ENCODE results near the gene FRMD3. TPM values are rescaled to one million over a fixed set of nuclear protein-coding genes. Genes with fewer than 3 reads are reported as not detected.

The FRMD3 gene
- total RNA-seq, 4 donors from 2014 or later, result 6.1 to 47.1 (median 11.5) TPM

DNA sequence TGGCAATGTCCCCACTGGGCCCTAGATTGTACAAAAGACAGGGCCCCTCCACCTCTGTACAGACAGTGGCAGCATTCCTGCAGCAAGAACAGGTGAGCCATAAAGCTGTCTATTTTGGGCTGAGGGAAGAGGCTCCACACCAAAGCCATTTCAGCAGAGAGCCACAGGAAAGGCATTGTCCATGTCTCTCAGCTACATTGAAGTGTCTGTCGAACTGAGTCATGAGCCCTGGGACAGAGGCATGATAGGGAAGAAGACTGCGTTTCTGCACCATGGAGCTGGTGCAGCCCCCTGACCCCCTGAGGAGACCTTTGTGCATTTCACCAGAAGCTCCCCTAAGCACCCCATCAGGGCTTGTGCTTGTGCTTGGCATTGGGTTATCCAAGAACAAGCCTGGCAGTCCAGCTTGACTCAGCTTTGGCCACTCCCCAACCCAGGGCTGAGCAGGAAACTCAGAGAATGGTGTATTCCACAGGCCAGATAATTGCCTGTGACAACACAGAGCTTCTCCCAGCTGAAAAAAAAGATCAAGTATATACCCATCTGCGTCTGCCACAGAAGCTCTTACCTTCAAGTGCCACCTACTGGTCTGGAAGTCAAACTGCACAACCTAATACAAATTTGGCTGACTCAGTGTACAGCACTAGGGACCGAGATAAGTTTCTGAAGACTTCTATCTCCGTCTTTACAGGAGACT, 5.9 kb upstream of the FRMD3 start:
- TF ChIP-seq, protein P1, sequence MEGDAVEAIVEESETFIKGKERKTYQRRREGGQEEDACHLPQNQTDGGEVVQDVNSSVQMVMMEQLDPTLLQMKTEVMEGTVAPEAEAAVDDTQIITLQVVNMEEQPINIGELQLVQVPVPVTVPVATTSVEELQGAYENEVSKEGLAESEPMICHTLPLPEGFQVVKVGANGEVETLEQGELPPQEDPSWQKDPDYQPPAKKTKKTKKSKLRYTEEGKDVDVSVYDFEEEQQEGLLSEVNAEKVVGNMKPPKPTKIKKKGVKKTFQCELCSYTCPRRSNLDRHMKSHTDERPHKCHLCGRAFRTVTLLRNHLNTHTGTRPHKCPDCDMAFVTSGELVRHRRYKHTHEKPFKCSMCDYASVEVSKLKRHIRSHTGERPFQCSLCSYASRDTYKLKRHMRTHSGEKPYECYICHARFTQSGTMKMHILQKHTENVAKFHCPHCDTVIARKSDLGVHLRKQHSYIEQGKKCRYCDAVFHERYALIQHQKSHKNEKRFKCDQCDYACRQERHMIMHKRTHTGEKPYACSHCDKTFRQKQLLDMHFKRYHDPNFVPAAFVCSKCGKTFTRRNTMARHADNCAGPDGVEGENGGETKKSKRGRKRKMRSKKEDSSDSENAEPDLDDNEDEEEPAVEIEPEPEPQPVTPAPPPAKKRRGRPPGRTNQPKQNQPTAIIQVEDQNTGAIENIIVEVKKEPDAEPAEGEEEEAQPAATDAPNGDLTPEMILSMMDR (IDR thresholded peaks at IDR 0.05), result peak in 1 of 3 donors; percentile 34
- peak; percentile 83 for ATAC-seq (ENCODE audit: low FRiP score)

DNA sequence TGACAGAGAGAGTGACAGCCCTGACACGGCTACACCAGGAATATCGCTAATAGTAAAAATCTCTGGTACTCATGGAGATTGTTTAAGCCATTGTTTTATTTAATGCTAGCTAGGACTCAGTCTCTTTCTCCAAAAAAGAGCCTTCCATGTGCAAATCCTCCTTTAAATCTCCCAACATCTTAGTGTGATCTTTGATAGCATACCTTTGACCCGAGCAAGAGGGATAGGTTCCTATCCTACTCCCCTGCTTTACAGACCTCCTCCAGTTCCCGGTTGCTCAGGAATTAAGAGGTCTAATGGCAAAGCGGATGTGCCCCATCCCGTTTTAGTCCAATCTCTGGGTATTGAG, 663 bp upstream of the FRMD3 start:
- DNase-seq (ENCODE audit: low spot score) (no peak), ATAC-seq (ENCODE audit: low FRiP score) (no peak)
- TF ChIP-seq, protein P1 (IDR thresholded peaks at IDR 0.05), result no peak

More for the DNA sequence above, 5.9 kb upstream of the FRMD3 start:
- DNase-seq (ENCODE audit: low spot score), result no peak

DNA sequence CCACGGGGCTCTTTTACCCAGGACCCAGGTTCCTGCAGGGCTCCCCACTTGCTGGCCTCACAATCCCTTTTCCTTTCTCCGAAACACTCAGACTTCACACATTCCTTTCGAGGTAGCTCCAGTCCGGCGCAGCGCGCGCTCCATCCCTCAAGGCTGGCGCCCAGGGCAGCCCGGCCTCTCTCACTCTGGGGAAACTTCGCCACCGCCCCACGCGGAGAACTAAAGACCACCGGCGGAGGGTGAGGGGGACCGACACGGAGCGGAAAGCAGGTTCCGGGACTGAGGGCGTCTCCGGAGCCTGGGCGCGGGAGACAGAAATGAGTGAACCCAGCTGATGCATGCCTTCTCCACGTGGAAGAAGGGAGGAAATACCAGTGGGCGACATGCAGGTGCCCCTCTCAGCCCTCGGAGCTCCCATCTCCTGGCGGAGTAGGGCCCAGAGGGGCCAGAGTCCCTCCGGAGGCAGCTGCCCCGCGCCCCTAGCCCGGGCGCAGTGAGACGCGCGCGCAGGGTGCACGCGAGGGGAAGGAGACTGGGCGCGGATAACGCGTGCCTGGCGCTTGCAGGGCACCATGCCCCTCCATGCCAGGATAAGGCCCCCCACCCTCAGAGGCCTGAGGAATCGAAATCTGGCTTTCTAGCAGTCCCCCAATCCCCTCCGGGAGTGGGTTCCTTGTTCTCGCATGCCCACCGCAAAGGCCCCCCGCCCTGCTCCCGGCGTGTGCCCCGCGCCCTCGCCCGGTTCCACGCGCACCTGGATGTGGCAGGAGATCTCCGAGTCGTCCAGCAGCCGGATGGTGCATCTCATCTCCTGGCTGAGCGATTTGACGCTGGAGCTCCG, 650 bp downstream of the FRMD3 start:
- ATAC-seq (ENCODE audit: low FRiP score) (peak; percentile 22), DNase-seq (ENCODE audit: low spot score) (no peak)
- TF ChIP-seq, protein P1 (IDR thresholded peaks at IDR 0.05), result no peak

DNA sequence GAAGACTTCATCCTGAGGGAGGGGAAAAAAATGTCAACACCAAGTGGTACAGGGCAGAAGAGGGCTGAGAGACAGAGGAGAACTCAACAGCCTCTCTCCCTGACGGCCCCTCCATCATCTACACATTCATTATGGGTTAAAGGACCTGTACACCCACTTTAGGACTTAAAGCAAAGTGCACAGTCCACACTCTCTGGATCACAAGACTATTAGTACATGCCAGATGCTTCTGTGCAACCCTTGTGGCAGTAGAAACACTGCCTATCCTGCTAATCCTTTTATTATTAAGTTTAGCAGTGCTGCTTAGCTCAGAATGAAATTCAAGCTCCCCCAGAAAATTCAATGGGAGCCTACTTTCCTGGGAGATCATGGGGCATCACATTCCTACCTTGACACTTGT, 1.9 kb downstream of the FRMD3 start:
- TF ChIP-seq, protein P1 (IDR thresholded peaks at IDR 0.05), result no peak
- no peak for ATAC-seq (ENCODE audit: low FRiP score)
- no peak for DNase-seq (ENCODE audit: low spot score)

DNA sequence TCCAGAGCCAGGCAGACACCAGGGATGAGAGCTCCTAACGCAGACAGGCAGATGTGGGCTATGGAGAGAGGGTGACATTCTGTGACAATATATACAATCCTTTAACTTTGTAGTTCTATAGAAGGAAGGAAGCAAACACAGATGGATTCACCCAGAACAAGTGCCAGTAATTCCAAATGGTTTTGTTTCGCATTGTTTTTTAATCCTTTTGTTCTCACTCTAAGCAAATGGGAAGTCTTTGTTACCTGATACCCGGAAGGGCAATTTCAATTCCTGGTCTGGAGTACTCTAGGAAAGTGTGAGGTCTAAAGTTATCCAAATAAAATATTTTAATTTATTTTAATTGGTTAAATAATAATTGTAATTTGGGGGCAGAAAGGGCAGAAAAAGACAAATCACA, 2.5 kb downstream of the FRMD3 start:
- TF ChIP-seq, protein P1 (IDR thresholded peaks at IDR 0.05), result no peak
- ATAC-seq (ENCODE audit: low FRiP score), result no peak
- DNase-seq (ENCODE audit: low spot score), result no peak

DNA sequence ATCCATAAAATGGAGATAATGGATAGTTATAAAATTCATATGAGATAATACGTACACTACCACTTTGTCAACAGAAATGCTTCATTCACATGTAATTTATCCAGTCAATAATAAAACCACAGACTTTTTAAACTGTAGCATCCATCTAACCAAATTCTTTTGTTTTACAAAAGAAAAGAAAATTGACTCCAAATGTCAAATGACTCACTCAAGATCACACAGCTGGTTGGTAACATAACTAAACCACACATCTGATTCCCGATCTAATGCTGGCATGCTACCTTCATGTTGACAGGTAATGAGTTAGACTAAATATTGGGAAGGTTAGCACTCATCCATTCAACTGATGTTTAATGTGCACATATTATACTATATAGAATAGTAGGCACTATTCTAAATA, 4.9 kb downstream of the FRMD3 start:
- DNase-seq (ENCODE audit: low spot score) (no peak), ATAC-seq (ENCODE audit: low FRiP score) (no peak)
- TF ChIP-seq, protein P1 (IDR thresholded peaks at IDR 0.05), result no peak

Data from omental fat pad (tissue), 4 donors.